Stimulated activated CD8-positive, alpha-beta memory T cell treated with anti-CD3 and anti-CD28 coated beads, Interleukin-7, amount 100 ng/mL, for 1 hour (primary cell): Measurements from ENCODE around the gene GDPD1.
"Not testable (repeated sequence)": the region's sequence is repeated elsewhere in the genome, so short reads cannot be mapped to it uniquely, and the experiment has no call there.

Experiments
- DNase-seq, 2 donors: peaks; one replicate each; pipeline ENCODE4 v3.0.0-alpha.2; 2020; ENCODE audit warnings: low read depth in 2 of 2

GDPD1 gene

DNA sequence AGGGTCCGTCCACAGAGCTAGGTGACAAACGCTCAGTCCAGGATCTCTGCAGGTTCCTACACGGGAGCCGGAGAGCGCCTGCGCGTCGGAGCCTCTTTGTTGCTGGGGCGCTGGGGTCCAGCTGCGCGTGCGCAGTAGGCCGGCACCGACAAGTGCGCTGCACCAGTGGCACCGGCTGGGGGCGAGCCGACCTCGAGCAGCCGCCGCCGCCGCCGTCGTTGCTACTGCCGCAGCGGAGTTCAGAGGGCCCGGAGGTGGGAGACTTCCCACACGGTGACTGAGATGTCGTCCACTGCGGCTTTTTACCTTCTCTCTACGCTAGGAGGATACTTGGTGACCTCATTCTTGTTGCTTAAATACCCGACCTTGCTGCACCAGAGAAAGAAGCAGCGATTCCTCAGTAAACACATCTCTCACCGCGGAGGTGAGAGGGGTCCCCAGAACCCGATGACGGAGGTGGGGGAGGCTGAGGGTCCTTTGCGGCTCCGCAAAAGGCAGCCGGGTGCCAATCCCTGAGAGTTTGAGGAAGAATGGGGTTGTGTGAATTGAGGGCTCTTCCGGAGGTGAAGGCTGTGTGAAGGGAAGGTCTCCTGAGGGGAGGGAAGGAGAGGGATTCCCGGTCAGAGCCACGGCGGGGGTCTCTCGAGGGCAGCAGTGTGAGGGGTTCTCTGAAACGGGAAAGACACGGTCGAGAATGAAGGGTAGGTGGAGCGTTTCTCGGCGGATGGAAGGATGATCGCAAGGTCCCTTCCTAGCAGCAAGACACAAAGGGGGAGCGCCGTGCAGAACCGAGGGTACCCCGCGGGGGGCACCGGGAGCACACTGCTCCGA is at the start of gene GDPD1:
Gene GDPD1 (plus strand): TSS at position 184 of the 831 bp plus-strand sequence. CDS start 99 bp downstream, at position 283.
- DNase-seq = peak; percentile 88 to 93

DNA sequence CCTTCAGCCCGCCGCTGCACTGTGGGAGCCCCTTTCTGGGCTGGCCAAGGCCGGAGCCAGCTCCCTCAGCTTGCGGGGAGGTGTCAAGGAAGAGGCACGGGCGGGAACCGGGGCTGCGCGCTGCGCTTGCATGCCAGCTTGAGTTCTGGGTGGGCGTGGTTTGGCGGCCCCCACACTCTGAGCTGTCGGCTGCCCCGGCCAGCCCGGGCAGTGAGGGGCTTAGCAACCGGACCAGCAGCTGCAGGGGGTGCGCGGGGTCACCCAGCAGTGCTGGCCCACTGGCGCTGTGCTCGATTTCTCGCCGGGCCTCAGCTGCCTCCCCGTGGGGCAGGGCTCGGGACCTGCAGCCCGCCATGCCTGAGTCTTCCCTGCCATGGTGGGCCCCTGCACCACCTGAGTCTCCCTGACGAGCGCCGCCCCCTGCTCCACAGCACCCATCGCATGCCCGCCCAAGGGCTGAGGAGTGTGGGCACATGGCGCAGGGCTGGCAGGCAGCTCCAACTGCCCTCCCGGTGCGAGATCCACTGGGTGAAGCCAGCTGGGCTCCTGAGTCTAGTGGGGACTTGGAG is 47.8 kb upstream of the GDPD1 start:
- DNase-seq = no peak

DNA sequence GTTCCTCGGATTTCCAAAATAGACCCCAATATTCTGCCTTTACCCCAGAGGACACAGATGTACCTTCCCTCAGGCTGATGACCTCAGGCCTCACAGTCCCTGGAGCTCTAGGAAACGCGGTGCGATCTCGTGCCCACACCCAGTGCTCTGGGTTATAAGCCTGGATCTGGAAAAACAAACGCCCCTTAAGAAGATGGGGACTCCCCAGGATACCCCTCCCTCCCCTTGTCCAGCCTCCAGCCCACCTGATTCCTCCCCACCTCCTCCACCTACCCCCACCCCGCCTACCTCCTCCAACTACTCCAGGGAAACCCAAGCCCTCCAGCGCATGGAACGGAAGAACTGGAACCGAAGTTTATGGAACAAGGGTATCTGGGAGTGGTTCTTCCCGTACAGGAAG is 45.6 kb upstream of the GDPD1 start:
- DNase-seq = no peak

DNA sequence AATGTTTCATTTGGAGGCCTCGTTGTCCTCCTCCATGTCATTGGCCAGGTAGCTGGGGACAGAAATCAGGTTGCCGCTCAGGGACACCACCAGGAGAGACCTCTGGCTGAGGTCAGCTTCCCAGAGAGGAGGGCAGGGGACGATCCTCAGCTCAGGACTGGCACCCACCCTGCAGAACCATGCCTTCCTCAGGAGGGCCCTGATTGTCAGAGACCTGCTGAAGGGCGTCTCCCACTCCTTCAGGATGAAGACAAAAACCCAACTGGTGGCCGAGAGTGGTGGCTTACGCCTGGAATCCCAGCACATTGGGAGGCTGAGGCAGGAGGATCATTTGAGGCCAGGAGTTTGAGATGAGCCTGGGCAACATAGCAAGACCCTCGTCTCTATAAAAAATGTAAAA is 45.2 kb upstream of the GDPD1 start:
- DNase-seq = no peak

- DNase-seq = no peak
Measured at GRCh38 chr17:59178266-59178985, 41.9 kb upstream of the GDPD1 start.

DNA sequence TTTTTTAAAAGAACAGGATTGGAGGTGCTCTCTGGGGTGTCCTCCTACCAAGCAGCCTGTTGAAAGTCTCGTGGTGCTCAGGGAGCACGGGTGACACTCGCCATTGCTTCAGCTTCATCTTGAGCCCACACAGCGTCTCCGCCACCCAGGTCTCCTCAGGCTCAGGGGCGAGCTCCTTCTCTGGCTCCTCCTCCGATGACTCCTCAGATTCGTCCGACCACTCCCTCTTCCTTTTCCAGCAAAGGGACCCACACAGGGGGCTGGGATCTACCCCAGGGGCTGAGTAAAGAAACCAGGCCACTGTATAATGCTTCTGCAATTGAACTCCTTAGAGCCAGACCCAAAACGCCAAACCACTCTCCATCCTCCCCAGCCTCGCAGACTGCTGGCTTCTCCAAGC is 40.7 kb upstream of the GDPD1 start:
- not testable (repeated sequence) for DNase-seq

DNA sequence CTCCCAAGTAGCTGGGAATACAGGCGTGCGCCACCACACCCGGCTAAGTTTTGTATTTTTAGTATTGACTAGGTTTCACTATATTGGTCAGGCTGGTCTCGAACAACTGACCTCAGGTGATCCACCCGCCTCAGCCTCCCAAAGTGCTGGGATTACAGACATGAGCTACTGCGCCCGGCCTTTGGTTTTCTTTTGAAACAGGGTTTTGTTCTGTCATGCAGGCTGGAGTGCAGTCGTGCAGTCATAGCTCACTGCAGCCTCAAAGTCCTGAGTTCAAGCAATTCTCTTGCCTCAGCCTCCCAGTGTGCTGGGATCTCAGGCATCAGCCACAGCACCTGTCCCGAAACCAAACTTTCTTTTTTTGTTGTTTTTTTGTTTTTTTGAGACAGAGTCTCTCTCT is 39.7 kb upstream of the GDPD1 start:
- no peak for DNase-seq

DNA sequence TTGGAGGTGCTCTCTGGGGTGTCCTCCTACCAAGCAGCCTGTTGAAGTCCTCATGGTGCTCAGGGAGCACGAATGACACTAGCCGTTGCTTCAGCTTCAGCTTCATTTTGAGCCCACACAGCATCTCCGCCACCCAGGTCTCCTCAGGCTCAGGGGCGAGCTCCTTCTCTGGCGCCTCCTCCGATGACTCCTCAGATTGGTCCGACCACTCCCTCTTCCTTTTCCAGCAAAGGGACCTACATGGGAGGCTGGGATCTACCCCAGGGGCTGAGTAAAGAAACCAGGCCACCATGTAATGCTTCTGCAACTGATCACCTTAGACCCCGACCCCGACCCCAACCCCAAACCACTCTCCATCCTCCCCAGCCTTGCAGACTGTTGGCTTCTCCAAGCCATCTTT is 38.8 kb upstream of the GDPD1 start:
- no peak for DNase-seq

DNA sequence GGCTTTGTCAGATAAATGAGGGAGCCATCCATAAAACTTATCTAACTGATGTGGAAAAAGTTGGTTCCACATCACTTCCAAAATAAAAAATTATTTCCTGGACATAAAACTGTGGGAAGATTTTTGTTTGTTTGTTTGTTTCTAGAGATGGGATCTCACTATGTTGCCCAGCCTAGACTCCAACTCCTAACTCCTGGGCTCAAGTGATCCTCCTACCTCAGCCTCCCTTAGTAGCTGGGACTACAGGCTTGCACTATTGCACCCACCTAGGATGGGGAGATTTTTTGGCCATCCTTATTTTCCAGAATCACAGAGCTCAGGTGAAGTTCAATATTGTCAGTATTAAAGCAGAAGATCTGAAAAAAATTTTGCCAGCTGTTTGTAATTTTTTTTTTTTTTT is 34.3 kb upstream of the GDPD1 start:
- no peak for DNase-seq

- DNase-seq = no peak
Measured at GRCh38 chr17:59186850-59187249, 33.5 kb upstream of the GDPD1 start.

DNA sequence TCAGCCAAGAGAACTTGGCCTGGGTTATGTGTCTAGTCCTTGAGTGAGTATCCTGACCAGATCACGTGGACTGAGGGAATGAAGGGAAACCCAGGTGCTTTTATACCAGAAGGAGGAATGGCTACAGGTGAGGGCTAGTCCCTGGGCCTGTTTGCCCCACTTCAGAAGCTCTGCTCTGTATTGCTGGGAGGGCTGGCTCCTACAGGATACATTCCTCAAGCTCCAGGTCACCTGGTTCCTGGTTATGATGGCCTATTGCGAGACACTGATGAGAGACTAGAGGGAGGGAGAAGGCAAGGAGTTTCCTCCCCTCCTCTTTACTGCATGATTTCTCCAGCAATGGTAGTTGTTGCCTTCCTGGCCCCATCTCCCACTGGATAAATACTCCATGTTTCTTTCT is 29.5 kb upstream of the GDPD1 start:
- no peak for DNase-seq

DNA sequence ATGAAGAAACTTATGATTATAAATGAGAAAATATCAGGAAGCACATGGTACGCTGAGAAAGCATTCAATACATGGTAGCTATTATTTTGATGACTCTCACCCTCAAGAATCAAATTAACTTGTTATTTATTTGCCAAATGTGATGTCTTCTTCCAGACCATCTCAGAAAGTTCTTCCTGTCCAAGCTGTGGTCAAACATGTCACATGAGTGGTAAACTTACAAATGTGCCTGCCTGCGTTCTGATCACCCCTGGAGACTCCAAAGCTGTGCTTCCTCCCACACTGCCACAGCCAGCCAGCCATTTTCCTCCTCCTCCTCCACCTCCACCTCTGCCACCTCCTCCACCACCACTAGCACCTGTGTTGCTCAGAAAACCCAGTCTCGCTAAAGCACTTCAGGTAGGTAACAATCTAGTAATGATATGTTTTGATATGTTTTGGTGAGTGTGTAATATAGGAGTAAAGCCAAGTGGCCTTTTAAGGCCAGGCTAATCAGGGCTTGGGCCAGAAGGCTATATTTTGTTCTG is 26.9 kb upstream of the GDPD1 start:
- DNase-seq = no peak

GRCh38 chr17:59199398-59199797 is 20.9 kb upstream of the GDPD1 start:
- no peak for DNase-seq

GRCh38 chr17:59202320-59202719 is 18.0 kb upstream of the GDPD1 start:
- no peak for DNase-seq

DNA sequence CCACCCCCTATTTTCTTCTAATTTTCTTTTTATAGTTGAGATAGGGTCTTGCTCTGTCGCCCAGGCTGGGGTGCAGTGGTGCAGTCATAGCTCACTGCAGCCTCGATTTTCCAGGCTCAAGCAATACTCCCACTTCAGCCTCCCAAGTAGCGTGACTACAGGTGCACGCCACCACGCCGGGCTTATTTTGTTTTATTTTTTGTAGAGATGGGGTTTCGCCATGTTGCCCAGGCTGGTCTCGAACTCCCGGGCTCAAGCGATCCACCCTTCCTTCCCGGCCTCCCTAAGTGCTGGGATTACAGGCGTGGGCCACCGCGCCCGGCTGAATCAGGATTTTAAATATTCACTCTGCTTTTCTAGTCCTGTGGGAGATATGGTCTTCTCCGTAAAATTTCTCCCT is 941 bp upstream of the GDPD1 start:
- DNase-seq = no peak

GRCh38 chr17:59219992-59220327 is 351 bp upstream of the GDPD1 start:
- no peak for DNase-seq

GRCh38 chr17:59221159-59221847 is 992 bp downstream of the GDPD1 start:
- no peak for DNase-seq

- DNase-seq = no peak
Measured at GRCh38 chr17:59223813-59224212, 3.5 kb downstream of the GDPD1 start.

- DNase-seq = not testable (repeated sequence)
Measured at GRCh38 chr17:59228588-59228987, 8.3 kb downstream of the GDPD1 start.

- DNase-seq = no peak
Measured at GRCh38 chr17:59230764-59231163, 10.5 kb downstream of the GDPD1 start.

- DNase-seq = no peak
Measured at GRCh38 chr17:59234631-59235030, 14.3 kb downstream of the GDPD1 start.

DNA sequence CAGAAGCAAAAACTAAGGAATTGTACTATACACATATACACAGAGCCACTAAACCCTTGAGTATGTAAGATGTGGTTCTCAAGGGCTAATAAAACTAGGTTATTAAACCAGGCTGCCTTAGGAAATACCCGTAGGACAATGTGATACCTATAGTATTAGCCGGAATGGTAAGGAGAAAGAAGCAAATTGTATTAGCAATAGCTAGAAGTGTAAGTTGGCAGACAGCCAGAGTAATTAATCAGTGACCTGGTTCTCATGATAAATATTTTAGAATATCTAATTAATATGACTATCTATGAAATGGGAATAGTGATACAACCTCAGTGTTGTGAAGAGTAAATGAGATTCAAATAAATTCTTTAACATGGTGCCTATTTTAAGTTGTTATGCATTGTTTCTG is 18.6 kb downstream of the GDPD1 start:
- DNase-seq = no peak
